ENCODE results near the gene COPS9. TPM values are rescaled to one million over a fixed set of nuclear protein-coding genes. Genes with fewer than 3 reads are reported as not detected.

The COPS9 gene
- polyA plus RNA-seq, 1 donor (not counting 4 experiments of a cell fraction or from before 2014, with no cell fraction given), result 399 TPM

DNA sequence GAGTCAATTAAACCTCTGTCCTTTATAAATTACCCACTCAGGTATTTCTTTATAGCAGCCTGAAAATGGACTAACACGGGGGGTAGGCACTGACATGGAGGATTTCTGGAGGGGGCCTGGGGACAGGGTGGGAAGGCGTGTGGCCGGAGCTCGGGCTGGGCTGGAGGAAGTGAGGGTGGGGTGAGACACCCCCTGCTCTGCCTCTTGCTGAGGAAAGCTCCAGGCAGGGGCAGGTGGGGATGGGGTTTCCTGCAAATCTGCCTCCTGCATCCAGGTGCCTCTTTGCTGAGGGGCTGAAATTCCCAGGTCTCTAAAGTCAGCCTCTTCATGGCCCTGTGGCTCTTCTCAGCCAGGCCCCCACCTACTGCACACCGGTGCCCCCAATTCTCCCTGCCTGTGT lies 30.1 kb upstream of the COPS9 start:
- TF ChIP-seq EZH2 (IDR thresholded peaks at IDR 0.05; ENCODE audit: low read length), result no peak
- TF ChIP-seq, protein P1, sequence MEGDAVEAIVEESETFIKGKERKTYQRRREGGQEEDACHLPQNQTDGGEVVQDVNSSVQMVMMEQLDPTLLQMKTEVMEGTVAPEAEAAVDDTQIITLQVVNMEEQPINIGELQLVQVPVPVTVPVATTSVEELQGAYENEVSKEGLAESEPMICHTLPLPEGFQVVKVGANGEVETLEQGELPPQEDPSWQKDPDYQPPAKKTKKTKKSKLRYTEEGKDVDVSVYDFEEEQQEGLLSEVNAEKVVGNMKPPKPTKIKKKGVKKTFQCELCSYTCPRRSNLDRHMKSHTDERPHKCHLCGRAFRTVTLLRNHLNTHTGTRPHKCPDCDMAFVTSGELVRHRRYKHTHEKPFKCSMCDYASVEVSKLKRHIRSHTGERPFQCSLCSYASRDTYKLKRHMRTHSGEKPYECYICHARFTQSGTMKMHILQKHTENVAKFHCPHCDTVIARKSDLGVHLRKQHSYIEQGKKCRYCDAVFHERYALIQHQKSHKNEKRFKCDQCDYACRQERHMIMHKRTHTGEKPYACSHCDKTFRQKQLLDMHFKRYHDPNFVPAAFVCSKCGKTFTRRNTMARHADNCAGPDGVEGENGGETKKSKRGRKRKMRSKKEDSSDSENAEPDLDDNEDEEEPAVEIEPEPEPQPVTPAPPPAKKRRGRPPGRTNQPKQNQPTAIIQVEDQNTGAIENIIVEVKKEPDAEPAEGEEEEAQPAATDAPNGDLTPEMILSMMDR (optimal IDR thresholded peaks at IDR 0.05 in 1 of 3, IDR thresholded peaks at IDR 0.05 in 1 of 3, conservative IDR thresholded peaks at IDR 0.05 in 1 of 3; ENCODE audit: extremely low read depth in 1 of 3, insufficient read depth in 2 of 3, low read length in 3 of 3), result no peak
- H4K20me1 ChIP-seq (ENCODE audit: control insufficient read depth, extremely low read depth, insufficient read depth, low read length), result no peaks in the 10 kb centered on the region
- DNase-seq (ENCODE audit: low read depth, low spot score) (no peak), FAIRE-seq (no peak)
- dilution Hi-C loops (cut with MboI; ENCODE audit: extremely low pct_ligation_motif_present, low sequenced_read_pairs), result no loop called here
- H3K9me1 ChIP-seq (ENCODE audit: control insufficient read depth, extremely low read depth, insufficient read depth, low read length), result no peaks in the 10 kb centered on the region
- H3K9ac ChIP-seq (ENCODE audit: control insufficient read depth, extremely low read depth, insufficient read depth, low read length), result no peak overlapping the region
- H3K27me3 ChIP-seq (ENCODE audit: control insufficient read depth, extremely low read depth, insufficient read depth, low read length), result peaks cover 10% of the 10 kb centered on the region
- no peak overlapping the region for H3K4me3 ChIP-seq (ENCODE audit: control insufficient read depth in 2 of 3, extremely low read depth in 1 of 3, insufficient read depth in 2 of 3, low read depth in 1 of 3, low read length in 3 of 3)
- no peaks in the 10 kb centered on the region for H3K36me3 ChIP-seq (ENCODE audit: control insufficient read depth in 2 of 2, extremely low read depth in 1 of 2, insufficient read depth in 2 of 2, low read length in 2 of 2)
- no peak overlapping the region for H3K27ac ChIP-seq (ENCODE audit: control insufficient read depth, insufficient read depth, low read length)
- H2AFZ ChIP-seq (ENCODE audit: control insufficient read depth, low read length), result no peak overlapping the region
- no peak overlapping the region for H3K4me2 ChIP-seq (ENCODE audit: control insufficient read depth, extremely low read depth, insufficient read depth, low read depth, low read length)
- H3K4me1 ChIP-seq (ENCODE audit: control insufficient read depth, extremely low read depth, insufficient read depth, low read length), result no peaks in the 10 kb centered on the region
- peaks cover 3% of the 10 kb centered on the region for H3K9me3 ChIP-seq (ENCODE audit: control insufficient read depth, low read depth, low read length)
- no peaks in the 10 kb centered on the region for H3K79me2 ChIP-seq (ENCODE audit: control insufficient read depth, insufficient read depth, low read length)

DNA sequence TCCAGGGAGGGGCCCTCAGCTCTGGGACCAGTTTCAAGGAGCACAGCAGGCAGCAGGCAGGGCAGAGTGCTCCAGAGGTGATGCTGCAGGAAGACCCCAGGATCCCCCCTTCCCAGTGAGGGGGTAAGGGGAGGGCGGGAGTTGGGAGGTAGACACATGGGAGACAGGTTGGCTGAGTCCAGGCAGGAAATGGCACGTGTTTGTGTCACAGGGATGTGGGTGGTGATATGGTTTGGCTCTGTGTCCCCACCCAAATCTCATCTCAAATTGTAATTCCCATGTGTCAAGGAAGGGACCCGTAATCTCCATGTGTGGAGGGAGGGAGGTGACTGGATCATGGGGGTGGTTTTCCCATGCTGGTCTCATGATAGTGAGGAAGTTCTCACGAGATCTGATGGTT lies 29.6 kb upstream of the COPS9 start:
- Histone ChIP-seq H3K36me3 (ENCODE audit: control insufficient read depth in 2 of 2, extremely low read depth in 1 of 2, insufficient read depth in 2 of 2, low read length in 2 of 2) (no peaks in the 10 kb centered on the region), H3K9ac (ENCODE audit: control insufficient read depth, extremely low read depth, insufficient read depth, low read length) (no peak overlapping the region), H3K9me3 (ENCODE audit: control insufficient read depth, low read depth, low read length) (peaks cover 3% of the 10 kb centered on the region), H4K20me1 (ENCODE audit: control insufficient read depth, extremely low read depth, insufficient read depth, low read length) (no peaks in the 10 kb centered on the region), H3K4me3 (ENCODE audit: control insufficient read depth in 2 of 3, extremely low read depth in 1 of 3, insufficient read depth in 2 of 3, low read depth in 1 of 3, low read length in 3 of 3) (no peak overlapping the region), H3K4me2 (ENCODE audit: control insufficient read depth, extremely low read depth, insufficient read depth, low read depth, low read length) (no peak overlapping the region), H3K27ac (ENCODE audit: control insufficient read depth, insufficient read depth, low read length) (no peak overlapping the region), H2AFZ (ENCODE audit: control insufficient read depth, low read length) (no peak overlapping the region), H3K9me1 (ENCODE audit: control insufficient read depth, extremely low read depth, insufficient read depth, low read length) (no peaks in the 10 kb centered on the region), H3K79me2 (ENCODE audit: control insufficient read depth, insufficient read depth, low read length) (no peaks in the 10 kb centered on the region), H3K4me1 (ENCODE audit: control insufficient read depth, extremely low read depth, insufficient read depth, low read length) (no peaks in the 10 kb centered on the region), H3K27me3 (ENCODE audit: control insufficient read depth, extremely low read depth, insufficient read depth, low read length) (peaks cover 10% of the 10 kb centered on the region)
- no peak for DNase-seq (ENCODE audit: low read depth, low spot score)
- dilution Hi-C loops (cut with MboI; ENCODE audit: extremely low pct_ligation_motif_present, low sequenced_read_pairs), result no loop called here
- no peak for TF ChIP-seq EZH2 (IDR thresholded peaks at IDR 0.05; ENCODE audit: low read length)
- TF ChIP-seq, protein P1 (optimal IDR thresholded peaks at IDR 0.05 in 1 of 3, IDR thresholded peaks at IDR 0.05 in 1 of 3, conservative IDR thresholded peaks at IDR 0.05 in 1 of 3; ENCODE audit: extremely low read depth in 1 of 3, insufficient read depth in 2 of 3, low read length in 3 of 3), result no peak
- FAIRE-seq, result no peak

All from keratinocyte (primary cell).